Neural progenitor cell (in vitro differentiated cells): ENCODE measurements around the gene MYBBP1A.

Experiments used
- CTCF ChIP-seq: fragments of 200-600 bp; sonication (generic); IDR thresholded peaks from 2 replicates; pipeline ENCODE4 v1.5.1; 2017; ENCODE audit warnings: antibody characterized with exemption, mild to moderate bottlenecking
- EZH2 ChIP-seq: fragments of 200-600 bp; sonication (generic); IDR thresholded peaks from 2 replicates; pipeline ENCODE4 v1.6.1; 2017; ENCODE audit warnings: antibody characterized with exemption, mild to moderate bottlenecking, moderate library complexity
- EZH2phosphoT487 ChIP-seq: fragments of 200-600 bp; sonication (generic); IDR thresholded peaks from 2 replicates; pipeline ENCODE4 v1.6.1; 2017; ENCODE audit warnings: antibody characterized with exemption

GRCh38 chr17:4579678-4580077 is 24.5 kb upstream of the MYBBP1A start:
- TF ChIP-seq CTCF (no peak), EZH2phosphoT487 (no peak), EZH2 (no peak)
